GM21390 (cell line): ENCODE results near the gene MPST.

Experiments
- ATAC-seq: cut with Tn5 transposase; IDR thresholded peaks from one replicate; pipeline ENCODE4 v1.9.1; 2021; ENCODE audit not compliant: unreplicated experiment

Gene MPST

DNA sequence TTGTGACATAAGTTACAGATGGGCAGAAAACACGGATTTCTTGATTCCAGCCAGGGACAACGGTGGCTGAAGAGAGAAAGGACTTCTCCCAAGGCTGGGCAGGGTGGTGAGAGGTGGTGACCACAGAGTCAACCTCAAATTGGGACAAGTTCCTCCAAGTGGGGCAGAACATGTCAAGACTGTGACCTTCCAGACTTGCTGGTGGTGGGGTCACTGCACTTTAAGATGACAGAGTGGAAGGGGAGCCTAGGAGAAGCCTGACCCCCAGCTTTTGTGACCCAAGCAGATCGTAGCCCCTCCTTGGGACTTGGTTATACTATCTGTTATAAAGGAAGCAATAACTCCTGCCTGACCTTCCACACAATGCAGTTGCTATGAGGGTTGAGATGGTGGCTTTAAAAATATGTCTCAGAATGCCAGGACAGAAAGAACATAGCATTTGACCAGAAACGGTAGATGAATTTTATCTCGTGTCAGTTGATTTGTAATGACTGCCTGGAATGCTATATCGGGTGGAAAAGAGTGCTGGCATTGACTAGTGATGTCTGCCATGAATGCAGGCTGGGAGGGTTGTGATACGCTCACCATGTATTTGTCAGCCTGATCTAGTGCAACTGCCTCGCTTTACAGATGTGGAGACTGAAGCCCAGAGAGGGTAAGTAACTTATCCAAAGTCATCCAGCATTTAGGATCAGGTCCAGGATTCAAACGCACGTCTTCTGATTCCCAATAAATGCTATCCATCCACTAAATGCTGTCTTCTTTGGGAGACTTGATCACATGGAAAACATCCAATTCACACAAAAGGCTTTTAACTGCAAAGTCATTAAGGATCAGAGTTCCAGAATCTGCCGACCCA is 18.6 kb upstream of the MPST start:
- no peak for ATAC-seq

DNA sequence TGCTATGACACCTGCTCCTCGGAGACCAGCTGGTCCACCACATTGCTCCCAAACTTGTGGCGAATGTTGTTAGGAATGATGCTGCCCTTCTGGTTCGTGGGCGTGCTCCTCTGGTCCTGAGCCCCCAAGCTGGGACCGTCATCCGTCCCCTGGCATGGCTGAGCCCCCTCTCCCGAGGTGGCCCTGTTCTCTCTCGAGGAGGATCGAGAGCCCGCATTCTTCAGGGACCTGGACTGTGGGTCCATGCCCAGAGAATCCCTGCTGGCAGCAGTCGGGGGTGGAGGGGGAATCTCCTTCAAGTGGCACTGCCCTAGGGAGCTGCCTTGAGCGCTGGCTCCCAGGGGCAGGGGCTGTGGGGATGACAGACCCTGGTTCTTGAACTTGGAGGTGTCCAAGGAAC is 17.7 kb upstream of the MPST start:
- ATAC-seq: no peak

DNA sequence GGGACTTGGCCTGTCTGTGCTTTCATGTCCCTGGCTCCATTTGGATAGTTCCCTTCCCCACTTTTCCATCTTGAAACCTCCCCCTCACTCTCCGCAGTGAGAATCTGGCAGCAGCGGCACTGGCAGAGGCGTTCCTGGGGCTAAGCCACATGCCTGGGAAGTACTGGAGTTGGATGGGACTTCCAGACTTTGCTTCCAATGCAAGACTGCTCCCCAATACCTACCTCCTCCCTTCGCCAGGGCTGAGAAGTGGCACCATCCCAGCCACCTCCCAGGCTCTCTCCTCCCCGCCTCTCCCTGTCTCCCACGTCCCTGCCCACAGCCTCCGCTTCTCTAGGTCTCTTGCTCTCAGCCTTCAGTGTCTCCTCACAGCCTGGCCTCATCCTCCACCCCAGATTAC is 16.9 kb upstream of the MPST start:
- no peak for ATAC-seq

DNA sequence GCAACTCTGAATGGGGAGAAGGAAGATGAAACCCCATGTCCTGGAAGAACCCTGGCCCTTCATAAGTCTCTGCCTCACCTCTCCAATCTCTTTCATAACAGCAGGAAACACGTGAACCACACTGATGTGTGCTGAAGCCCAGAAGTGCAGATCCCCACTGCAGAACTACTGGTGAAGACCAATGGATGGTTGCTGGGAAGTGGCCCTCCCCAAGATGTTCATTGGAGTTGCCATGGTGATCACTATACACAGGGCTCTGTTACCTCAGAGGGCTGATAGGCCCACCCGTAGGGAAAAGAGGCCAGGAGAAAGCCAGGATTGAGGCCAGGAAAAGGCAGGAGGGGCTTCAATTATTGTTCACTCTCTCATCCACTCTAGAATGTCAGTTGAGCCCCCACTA is 11.9 kb upstream of the MPST start:
- ATAC-seq: no peak

DNA sequence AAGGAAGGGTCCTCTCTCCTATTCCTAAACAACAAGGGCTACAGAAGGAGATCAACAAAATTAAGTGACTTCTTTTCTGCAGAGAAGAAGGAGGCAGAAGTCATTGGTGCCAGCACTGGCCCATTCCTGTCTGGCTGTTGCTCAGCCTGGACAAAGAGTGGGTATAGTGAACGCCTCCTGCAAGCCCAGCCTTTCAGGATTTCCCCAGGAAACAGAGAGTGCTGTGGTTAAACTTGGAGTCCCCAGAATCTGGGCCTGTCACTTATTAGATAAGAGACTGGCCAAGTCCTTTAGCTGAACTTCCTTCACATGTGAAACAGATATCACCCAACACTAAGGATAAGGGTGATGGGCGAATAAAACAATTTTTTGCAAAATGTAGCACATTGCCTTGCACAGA is 11.2 kb upstream of the MPST start:
- ATAC-seq: no peak

DNA sequence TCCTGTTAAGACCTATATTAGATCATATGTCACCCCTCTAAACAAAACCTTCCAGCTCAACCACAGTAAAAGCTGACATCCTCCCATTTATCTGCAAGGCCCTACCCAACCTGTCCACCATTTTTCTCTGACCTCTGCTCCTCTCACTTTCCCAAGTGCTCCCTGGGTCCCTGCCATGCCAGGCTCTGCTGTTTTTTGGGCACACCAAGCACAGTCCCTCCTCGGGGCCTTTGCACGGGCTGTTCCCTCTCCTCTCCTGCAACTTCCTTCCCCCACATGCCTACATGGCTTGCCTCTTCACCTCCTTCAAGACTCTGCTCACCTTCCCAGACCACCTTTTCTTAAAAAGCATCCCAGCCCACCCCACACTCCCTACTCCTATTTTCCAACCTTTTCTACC is 10.1 kb upstream of the MPST start:
- ATAC-seq: no peak

DNA sequence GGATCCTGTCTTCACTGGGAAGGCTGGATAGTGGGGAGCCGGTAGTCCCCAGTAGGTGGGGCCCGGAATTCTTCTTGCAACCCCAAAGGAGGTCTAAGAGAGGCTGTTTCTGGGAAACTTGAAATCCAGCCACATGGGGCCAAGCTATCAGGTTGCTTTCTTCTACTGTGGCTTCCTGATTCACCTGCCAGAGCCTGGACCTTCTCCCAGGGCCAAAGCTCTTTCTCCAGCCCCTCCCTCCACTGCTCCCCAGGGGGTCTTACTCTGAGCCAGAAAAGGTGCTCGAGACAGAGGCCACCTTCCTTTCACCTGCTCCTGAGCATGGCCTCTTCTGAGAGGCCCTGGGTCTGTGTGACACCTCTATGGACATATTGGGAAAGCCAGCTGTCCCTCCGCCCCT is 9.4 kb upstream of the MPST start:
- no peak for ATAC-seq

DNA sequence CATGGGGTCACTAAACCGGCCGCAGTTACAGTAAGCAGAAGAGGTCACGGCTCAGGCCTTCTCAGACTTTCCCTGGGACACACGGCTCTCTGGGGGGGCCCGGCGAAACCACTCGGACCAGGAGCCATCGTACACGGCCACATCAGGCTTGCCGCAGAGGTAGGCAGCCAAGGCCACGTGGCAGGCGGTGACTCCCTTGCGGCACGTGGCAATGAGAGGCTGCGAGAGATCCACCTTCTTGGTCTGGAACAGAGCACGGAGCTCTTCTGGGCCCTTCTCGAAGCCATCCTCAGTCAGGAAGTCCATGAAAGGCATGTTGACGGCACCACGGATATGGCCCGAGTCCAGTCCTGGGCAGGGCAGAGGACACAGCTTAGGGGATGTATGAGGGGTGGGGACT is 8.6 kb upstream of the MPST start:
- ATAC-seq: no peak

DNA sequence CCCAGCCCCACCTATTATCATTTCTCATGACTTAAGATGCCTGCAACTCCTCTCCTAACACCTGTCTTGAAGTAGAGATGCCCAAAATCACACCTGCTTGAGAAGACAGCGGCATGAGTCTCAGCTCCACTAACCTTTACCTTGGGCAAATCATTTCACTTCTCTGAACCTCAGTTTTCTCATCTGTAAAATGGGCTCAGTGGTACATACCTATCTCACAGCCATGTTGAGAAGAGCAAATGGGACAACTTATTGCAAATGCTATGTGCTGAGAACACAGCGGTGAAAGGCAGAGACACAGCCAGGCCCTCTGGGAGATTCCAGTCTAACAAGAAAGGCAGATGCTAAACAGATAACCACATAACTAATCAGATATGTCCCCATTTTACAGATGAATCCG is 8.1 kb upstream of the MPST start:
- no peak for ATAC-seq

DNA sequence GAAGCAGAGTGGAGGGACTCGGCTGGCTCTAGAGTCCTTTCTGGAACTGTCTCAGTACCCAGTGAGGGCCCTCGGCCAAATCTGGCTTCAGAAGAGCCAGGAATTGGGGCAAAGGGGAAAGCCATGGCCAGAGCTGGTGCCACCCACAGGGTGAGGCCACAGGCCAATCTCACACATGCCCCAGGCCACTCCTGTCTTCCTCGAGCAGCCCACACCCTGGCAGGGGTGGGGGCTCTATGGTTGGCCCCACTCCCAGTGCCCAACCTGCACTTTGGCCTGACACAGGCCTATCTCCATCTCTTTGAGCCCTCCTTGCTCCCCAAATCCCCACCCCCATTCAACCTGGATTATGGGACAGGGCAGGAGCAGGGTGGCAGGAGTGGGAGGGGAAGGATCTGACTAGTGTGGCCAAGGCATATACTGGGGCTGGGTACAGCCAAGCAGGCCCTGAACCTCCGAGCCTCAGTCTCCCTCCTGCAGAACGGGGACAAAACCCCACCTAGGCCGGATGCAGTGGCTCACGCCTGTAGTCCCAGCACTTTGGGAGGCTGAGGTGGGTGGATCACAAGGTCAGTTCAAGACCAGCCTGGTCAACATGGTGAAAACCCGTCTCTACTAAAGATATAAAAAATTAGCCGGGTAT is 7.2 kb upstream of the MPST start:
- ATAC-seq: no peak

DNA sequence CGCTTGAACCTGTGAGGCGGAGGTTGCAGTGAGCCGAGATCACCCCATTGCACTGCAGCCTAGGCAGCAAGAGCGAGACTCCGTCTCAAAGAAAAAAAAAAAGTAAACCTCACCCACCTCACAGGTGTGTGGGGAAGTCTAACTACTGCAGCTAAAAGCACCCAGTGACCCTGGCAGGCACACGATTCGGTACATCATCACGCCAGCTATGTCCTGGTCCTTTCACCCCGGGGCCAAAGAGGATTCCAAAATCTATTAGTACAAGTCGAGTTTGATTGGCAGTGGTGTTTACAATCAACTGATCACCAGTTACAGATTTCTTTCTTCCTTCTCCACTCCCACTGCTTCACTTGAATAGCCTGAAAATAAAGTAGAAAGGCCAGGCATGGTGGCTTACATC is 6.6 kb upstream of the MPST start:
- no peak for ATAC-seq

DNA sequence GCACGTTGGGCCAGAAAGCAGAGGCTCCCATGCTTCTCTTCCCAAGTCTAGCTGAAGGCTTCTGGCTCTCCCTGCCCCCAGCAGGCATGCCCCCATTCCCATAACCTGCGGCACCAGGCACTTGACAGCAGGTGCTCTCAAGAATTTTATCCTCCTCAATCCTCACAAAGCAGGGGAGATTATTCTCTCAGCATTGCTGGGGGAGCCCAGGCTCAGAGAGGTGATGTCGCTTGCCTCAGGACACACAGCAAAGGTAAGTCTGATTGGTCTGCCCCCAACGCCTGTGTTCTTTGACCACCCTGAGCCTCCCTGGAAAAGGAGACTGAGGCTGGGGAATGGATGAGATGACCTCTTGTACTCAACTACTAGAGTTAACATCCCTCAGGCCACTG is 5.1 kb upstream of the MPST start:
- ATAC-seq: no peak

DNA sequence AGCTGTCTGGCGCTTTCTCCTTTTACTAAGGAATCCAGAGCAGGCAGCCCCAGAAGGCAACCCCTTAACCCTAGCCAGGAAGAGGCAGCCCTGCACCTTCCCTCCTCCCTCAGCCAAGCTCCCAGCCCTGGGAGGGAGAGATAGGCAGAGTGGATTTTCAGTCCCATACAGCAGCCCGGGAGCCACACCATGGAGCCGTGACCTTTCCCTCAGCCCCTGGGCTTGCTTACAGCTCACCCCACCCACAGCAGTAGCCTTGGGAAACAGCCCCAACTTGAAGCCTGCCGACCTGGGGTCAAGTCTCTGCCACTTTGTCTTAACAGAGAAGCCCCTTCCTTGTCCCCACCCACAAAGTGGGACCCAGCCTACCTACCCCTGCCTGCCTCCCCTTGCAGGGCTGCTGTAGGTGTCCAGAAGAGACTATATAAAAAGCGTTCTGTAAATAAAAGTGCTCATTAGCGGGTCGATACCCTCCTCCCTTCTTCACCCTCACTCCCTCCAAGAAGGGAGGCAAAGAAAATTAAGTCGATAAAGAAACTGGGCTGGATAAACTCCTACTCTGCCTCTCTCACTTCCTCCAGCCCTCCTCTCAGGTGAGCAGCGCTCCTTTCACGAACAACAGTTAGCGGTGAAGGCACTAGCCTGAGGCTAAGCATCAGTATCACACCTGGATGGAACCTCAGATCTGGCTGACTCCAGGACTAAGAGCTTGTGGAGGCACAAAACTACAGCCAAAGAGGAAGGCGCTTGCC is 4.5 kb upstream of the MPST start:
- ATAC-seq: no peak

DNA sequence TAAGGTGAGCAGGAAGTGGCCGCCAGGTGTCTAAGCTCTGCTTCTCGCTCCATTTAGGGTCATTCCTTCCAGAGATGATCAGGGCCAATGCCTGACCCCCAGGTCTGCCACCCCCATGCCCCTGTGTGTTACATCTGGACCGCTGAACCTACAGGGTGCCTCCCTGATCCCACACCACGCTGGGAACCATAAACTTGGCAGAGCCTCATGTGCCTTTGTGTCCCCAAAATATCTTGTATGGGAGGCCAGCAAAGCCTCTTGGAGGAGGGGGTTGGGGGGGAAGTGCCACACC is 4.0 kb upstream of the MPST start:
- no peak for ATAC-seq

DNA sequence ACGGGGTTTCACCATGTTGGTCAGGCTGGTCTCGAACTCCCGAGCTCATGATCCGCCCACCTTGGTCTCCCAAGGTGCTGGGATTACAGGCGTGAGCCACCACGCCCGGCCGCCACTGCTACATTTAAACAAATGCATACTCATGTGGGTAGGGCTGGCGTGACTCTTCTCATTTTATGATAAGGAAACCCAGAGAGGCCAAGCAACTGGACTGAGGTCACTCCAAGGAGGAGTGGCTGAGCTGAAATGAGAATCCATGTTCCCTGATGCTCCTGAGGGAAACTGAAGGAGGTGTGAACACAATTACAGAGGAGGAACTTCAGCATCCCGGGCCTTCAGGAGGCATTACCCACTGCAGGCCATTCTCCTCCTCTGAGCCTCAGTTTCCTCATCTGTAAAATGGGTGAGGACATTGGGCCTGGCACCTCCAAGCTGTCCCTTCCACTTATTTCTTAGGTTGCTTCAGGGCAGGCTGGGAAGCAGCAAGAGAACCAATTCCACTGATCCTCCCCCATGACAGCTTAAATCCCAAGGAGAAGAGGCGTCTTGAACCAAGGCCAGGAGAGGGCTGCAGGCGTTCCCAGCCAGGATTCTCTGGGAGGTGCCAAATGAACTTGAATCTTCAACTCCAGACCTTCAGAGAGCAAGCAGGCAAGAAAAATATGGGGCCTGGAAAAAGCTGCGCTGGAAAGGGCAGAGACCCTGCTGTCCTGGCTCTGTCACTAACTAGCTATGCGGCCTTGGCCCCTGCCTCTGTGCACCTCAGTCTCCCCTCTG is 3.2 kb upstream of the MPST start:
- no peak for ATAC-seq

DNA sequence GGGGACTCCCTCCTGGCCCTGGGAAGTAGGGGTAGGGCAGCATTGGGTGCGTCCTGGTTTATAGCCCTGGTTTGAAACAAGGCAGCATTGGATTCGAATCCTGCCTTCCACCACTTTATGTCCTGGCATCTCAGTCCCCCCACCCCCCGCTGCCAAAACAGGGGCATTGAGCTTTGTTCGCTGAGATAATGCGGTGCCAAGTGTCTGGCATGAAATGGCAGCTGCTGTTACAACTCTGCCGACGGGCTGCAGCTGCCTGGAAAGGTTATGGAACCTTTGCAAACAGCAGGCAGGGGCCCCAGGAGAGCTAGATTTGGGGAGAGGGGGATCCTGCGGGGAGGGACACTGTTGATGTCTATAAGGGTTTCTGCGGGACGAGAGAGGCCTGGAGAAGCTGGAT is 2.2 kb upstream of the MPST start:
- no peak for ATAC-seq

DNA sequence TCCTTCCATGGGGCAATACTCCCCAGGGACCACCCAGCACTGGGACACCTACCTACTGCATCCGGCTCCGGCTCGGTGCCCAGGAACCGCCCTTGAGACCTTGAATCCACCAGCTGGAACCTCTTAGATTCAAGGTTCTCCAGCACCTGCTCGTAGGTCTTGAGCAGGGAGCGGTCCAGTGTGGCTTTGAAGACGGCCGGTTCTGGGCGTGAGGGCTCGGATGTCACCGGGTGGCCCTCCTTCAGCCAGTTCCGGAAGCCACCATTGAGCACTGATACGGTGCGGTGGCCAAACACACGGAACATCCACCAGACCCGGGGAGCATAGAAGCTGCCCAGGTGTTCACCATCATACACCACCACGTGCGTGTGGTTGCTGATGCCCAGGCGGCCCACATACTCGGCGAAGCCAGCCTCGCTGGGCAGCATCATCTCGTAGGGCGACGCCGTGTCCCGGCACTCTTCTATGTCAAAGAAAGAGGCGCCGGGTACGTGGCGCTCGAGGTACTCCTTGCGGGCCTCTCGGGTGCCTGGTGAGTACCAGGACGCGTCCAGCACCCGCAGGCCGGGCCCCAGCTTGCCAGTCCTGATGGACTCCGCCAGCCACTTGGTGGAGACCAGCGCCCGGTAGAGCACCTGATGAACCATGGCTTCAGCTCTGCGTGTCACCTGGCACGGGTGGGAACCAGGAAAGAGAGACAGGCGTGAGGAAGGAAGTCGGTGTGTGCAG is 1.3 kb upstream of the MPST start:
- no peak for ATAC-seq

DNA sequence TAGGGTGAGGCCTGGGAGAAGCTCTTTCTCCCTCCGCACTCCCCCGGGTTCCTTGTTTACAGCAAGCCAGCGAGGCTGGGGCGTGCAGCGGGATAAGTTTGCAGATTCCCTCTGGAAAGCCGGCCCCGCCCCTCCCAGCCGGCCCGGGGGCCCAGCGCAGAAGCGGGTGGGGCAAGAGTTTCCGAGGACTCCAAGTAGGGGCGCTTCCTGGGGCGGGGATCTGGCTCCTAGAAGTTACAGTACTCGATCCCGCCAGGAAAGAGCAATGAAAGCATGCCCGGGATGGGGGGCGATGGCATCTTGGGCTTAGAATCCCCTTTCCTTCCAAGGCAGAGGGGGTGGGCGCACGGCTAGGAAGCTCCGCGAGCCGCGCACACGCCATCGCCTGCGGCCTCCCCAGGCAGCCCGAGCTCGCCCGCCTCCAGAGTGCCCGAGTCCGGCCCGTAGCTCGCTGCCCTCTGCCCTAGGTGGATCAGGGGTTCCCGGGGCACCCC is 680 bp upstream of the MPST start:
- ATAC-seq: peak; percentile 27

DNA sequence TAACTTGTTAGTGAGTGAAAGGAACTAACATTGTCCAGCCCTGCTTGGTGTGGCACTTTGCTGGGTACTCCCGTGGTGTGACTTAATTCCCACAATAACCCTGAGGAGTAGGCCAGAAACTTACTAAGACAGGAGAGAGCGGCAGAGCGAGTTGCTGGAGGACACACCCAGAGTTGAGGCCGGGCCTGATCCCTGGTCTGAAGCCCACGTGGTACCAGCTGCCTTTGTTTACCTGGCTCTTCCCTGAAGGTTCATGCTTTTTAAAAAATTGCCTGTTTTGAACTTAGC is 594 bp downstream of the MPST start:
- ATAC-seq: no peak

DNA sequence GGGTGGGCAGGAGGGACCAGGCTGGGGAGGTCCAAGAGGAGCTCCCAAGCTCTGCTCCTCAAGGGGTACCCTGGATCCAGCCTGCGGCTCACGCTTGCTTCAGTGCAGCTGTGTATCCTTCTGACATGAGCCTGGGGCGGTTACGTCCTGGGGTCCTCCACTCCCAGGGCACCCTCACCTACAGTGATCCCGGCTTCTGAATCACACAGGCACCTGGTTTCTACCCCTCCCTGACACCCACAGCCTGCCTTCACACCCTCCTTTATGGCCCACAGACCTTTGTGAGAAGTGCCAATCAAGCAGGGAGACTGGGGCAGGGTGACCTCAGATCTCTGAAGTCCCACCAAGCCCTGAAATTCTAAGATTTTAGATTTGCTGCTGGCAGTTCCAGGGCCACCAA is 1.5 kb downstream of the MPST start:
- no peak for ATAC-seq
